HG03045 (cell line): ENCODE data around the gene FAM89A.
"Not testable (repeated sequence)": the region's sequence is repeated elsewhere in the genome, so short reads cannot be mapped to it uniquely, and the experiment has no call there.

Experiments used
- ATAC-seq: cut with Tn5 transposase; IDR thresholded peaks from one replicate; pipeline ENCODE4 v1.9.1; 2021; ENCODE audit warnings: mild to moderate bottlenecking, moderate library complexity; ENCODE audit not compliant: unreplicated experiment

The FAM89A gene

GRCh38 chr1:230994860-230995259 lies 45.2 kb downstream of the FAM89A start:
- ATAC-seq: no peak

- ATAC-seq: no peak
These were observed 47.8 kb downstream of the FAM89A start for GRCh38 chr1:230992100-230992774.

- ATAC-seq: no peak
These were observed 52.6 kb downstream of the FAM89A start for GRCh38 chr1:230987448-230987847.

GRCh38 chr1:230986976-230987375 lies 53.1 kb downstream of the FAM89A start:
- ATAC-seq: no peak

GRCh38 chr1:230985711-230986110 lies 54.3 kb downstream of the FAM89A start:
- no peak for ATAC-seq

- ATAC-seq: not testable (repeated sequence)
These were observed 55.2 kb downstream of the FAM89A start for GRCh38 chr1:230984622-230985515.

- no peak for ATAC-seq
These were observed 56.2 kb downstream of the FAM89A start for GRCh38 chr1:230983811-230984210.

GRCh38 chr1:230982696-230983095 lies 57.4 kb downstream of the FAM89A start:
- no peak for ATAC-seq

GRCh38 chr1:230979952-230980351 lies 60.1 kb downstream of the FAM89A start:
- no peak for ATAC-seq

- no peak for ATAC-seq
These were observed 60.7 kb downstream of the FAM89A start for GRCh38 chr1:230979389-230979716.

- peak; percentile 97 for ATAC-seq
These were observed 61.3 kb downstream of the FAM89A start, which contains the start of the genes ARV1 and TTC13 for GRCh38 chr1:230978491-230979388. TSS of gene ARV1 (plus strand) at chr1:230979094. CDS start at chr1:230979106, 12 bp downstream. TSS of gene TTC13 (minus strand) at chr1:230978861. CDS start at chr1:230978830, 31 bp downstream.

GRCh38 chr1:230977761-230978490 lies 62.1 kb downstream of the FAM89A start:
- peak; percentile 9 for ATAC-seq

- no peak for ATAC-seq
These were observed 63.0 kb downstream of the FAM89A start for GRCh38 chr1:230976825-230977747.

- ATAC-seq: no peak
These were observed 63.7 kb downstream of the FAM89A start for GRCh38 chr1:230976360-230976759.

- no peak for ATAC-seq
These were observed 64.4 kb downstream of the FAM89A start for GRCh38 chr1:230975636-230976035.

GRCh38 chr1:230972855-230973271 lies 67.2 kb downstream of the FAM89A start:
- ATAC-seq: peak; percentile 61

GRCh38 chr1:230971771-230972170 lies 68.3 kb downstream of the FAM89A start:
- no peak for ATAC-seq

GRCh38 chr1:230970432-230970831 lies 69.6 kb downstream of the FAM89A start:
- ATAC-seq: no peak
